Measurements from ENCODE around the gene GNAT3.
A peak's percentile ranks its signal among the peaks of the same experiment; 100 is the strongest.

The GNAT3 gene

GRCh38 chr7:80500325-80500724 lies 11.5 kb downstream of the GNAT3 start:
- DNase-seq (ENCODE audit: low read depth in 2 of 2): no peak

GRCh38 chr7:80499350-80499953 lies 12.4 kb downstream of the GNAT3 start:
- peak; percentile 55 to 62 for DNase-seq (ENCODE audit: low read depth in 2 of 2)

GRCh38 chr7:80498481-80499349 lies 13.1 kb downstream of the GNAT3 start:
- DNase-seq (ENCODE audit: low read depth in 2 of 2): no peak

GRCh38 chr7:80496586-80496985 lies 15.3 kb downstream of the GNAT3 start:
- DNase-seq (ENCODE audit: low read depth in 2 of 2): no peak

- no peak for DNase-seq (ENCODE audit: low read depth in 2 of 2)
Observed at GRCh38 chr7:80493121-80493849, 18.6 kb downstream of the GNAT3 start.

- DNase-seq (ENCODE audit: low read depth in 2 of 2): no peak
Observed at GRCh38 chr7:80491462-80491861, 20.4 kb downstream of the GNAT3 start.

- no peak for DNase-seq (ENCODE audit: low read depth in 2 of 2)
Observed at GRCh38 chr7:80488851-80489370, 23.0 kb downstream of the GNAT3 start.

- peak; percentile 54 to 58 for DNase-seq (ENCODE audit: low read depth in 2 of 2)
Observed at GRCh38 chr7:80488406-80488805, 23.5 kb downstream of the GNAT3 start.

GRCh38 chr7:80485721-80486120 lies 26.1 kb downstream of the GNAT3 start:
- DNase-seq (ENCODE audit: low read depth in 2 of 2): no peak

- no peak for DNase-seq (ENCODE audit: low read depth in 2 of 2)
Observed at GRCh38 chr7:80482950-80483349, 28.9 kb downstream of the GNAT3 start.

- no peak for DNase-seq (ENCODE audit: low read depth in 2 of 2)
Observed at GRCh38 chr7:80481196-80481884, 30.5 kb downstream of the GNAT3 start.

GRCh38 chr7:80480566-80480965 lies 31.3 kb downstream of the GNAT3 start:
- DNase-seq (ENCODE audit: low read depth in 2 of 2): no peak

GRCh38 chr7:80478683-80479082 lies 33.2 kb downstream of the GNAT3 start:
- no peak for DNase-seq (ENCODE audit: low read depth in 2 of 2)

GRCh38 chr7:80476035-80476434 lies 35.8 kb downstream of the GNAT3 start:
- DNase-seq (ENCODE audit: low read depth in 2 of 2): no peak

GRCh38 chr7:80475383-80475782 lies 36.5 kb downstream of the GNAT3 start:
- DNase-seq (ENCODE audit: low read depth in 2 of 2): no peak

GRCh38 chr7:80473751-80474150 lies 38.1 kb downstream of the GNAT3 start:
- no peak for DNase-seq (ENCODE audit: low read depth in 2 of 2)

- DNase-seq (ENCODE audit: low read depth in 2 of 2): no peak
Observed at GRCh38 chr7:80472491-80473200, 39.2 kb downstream of the GNAT3 start.

GRCh38 chr7:80468931-80469714 lies 42.7 kb downstream of the GNAT3 start:
- no peak for DNase-seq (ENCODE audit: low read depth in 2 of 2)

GRCh38 chr7:80467069-80467468 lies 44.8 kb downstream of the GNAT3 start:
- no peak for DNase-seq (ENCODE audit: low read depth in 2 of 2)

- DNase-seq (ENCODE audit: low read depth in 2 of 2): no peak
Observed at GRCh38 chr7:80466636-80467035, 45.2 kb downstream of the GNAT3 start.

Data from fibroblast of skin of left biceps (primary cell).